Psoas muscle (tissue), 8 donors: Measurements from ENCODE around the gene FADD. TPM values are rescaled to one million over a fixed set of nuclear protein-coding genes. Genes with fewer than 3 reads are reported as not detected.

Experiments used
- ATAC-seq, 4 donors: fragments of 200-7000 bp; cut with Tn5 transposase; one replicate each; pipeline ENCODE4 v1.9.1; 2020; ENCODE audit warnings: moderate library complexity in 3 of 4, mild to moderate bottlenecking in 2 of 4
- DNase-seq, 2 donors: peaks; one replicate each; pipeline ENCODE4 v3.0.0-alpha.2; 2020
- H3K27ac ChIP-seq: fragments of 200-600 bp; one replicate; pipeline ENCODE4 v1.8.0; 2022
- H3K27me3 ChIP-seq, 3 donors: fragments of 200-600 bp in 1 of 3; one replicate each; pipeline versions ENCODE4 v1.6.1 to v1.8.0; 2013 to 2022; ENCODE audit warnings: low read length in 2 of 3, mild to moderate bottlenecking in 2 of 3, moderate library complexity in 1 of 3; ENCODE audit not compliant: insufficient read depth in 3 of 3
- H3K36me3 ChIP-seq, 2 donors: fragments of 200-600 bp in 1 of 2; one replicate each; pipeline versions ENCODE4 v1.6.1 to v1.8.0; 2013 to 2022; ENCODE audit warnings: low read depth in 1 of 2, mild to moderate bottlenecking in 1 of 2, moderate library complexity in 1 of 2; ENCODE audit not compliant: insufficient read depth in 1 of 2
- H3K4me1 ChIP-seq: fragments of 200-600 bp; one replicate; pipeline ENCODE4 v1.8.0; 2022
- H3K4me3 ChIP-seq: fragments of 200-600 bp; one replicate; pipeline ENCODE4 v1.8.0; 2022; ENCODE audit warnings: mild to moderate bottlenecking
- H3K9me3 ChIP-seq: fragments of 200-600 bp; one replicate; pipeline ENCODE4 v1.8.0; 2022
- WGBS, 3 donors: extraction: QIAGEN DNeasy Blood & Tissue Kit; methylation state at CpG; one replicate each; pipeline versions ENCODE4 v1.1.6 to v1.1.7; 2013; 5-methylcytosine and 5-hydroxymethylcytosine counted together
- intact Hi-C, 2 donors: fragments of 100-400 bp; cut with DNase I; formaldehyde crosslinking; loops; one replicate each; pipeline versions ENCODE4 v1.11.0 to v1.14.2; 2022
- polyA plus RNA-seq, 3 donors: library from polyadenylated mRNA; stranded (reverse); fragments of 200-250 nt; gene quantifications; one replicate each; pipeline ENCODE4 v1.2.3, GENCODE V29; 2013
- total RNA-seq, 4 donors: library from RNA; stranded (reverse); fragmentation: NEBNext Ultra II Directional in 2 of 4; extraction: Animal tissue kit (Norgen Biotek cat#: 25700) in 2 of 4; gene quantifications; one replicate each; pipeline versions ENCODE4 v1.2.1 to v1.2.4, GENCODE V29; 2021 to 2023
- TF ChIP-seq, protein P1 (sequence below): fragments of 200-600 bp; IDR thresholded peaks from one replicate; pipeline ENCODE4 v1.8.0; 2022; ENCODE audit warnings: antibody characterized with exemption
- donor health status: healthy with polysubstance abuse.
- donor health status: DM: no; HTN: no; CAD: no; lungs with moderate emphysema.
- donor health status: Bipolar disorder and iron deficiency.
- donor health status: healthy.
- donor health status: DM: yes; HTN: yes; CAD: no.
- donor health status: DM: no; HTN: no; CAD: no.
- donor health status: DM: no; HTN: no; CAD: no.
- donor health status: DM: yes; HTN: yes; CAD: no.

The FADD gene
- total and polyA plus RNA-seq, 7 donors = 7.9 to 49.2 (median 10.7) TPM

DNA sequence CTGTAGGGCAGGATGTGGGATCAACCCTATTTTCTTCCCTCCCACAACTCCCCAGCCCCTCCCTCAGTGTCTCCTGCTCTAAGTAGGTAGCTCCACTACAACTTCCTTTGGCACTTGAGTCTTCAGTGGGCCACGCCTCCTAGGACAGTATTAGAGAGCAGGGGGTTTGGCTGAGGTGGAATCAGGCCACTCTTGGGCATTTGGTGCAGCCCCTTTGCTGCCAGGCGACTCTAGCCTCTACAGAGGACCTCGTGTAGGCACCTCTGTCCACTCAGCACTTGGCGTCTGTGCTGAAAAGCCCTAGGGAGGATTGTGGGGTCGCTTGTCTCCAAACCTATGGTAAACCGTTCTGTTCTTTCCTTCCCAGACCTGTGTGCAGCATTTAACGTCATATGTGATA is 2.7 kb downstream of the FADD start:
- no peak for ATAC-seq
- WGBS, 3 donors = 70 to 82% (median 78%) methylated on average over 7 of the region's 7 CpGs

DNA sequence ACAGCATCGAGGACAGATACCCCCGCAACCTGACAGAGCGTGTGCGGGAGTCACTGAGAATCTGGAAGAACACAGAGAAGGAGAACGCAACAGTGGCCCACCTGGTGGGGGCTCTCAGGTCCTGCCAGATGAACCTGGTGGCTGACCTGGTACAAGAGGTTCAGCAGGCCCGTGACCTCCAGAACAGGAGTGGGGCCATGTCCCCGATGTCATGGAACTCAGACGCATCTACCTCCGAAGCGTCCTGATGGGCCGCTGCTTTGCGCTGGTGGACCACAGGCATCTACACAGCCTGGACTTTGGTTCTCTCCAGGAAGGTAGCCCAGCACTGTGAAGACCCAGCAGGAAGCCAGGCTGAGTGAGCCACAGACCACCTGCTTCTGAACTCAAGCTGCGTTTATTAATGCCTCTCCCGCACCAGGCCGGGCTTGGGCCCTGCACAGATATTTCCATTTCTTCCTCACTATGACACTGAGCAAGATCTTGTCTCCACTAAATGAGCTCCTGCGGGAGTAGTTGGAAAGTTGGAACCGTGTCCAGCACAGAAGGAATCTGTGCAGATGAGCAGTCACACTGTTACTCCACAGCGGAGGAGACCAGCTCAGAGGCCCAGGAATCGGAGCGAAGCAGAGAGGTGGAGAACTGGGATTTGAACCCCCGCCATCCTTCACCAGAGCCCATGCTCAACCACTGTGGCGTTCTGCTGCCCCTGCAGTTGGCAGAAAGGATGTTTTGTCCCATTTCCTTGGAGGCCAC is 3.3 kb downstream of the FADD start:
- 90 to 93% (median 92%) methylated on average over 22 of the region's 22 CpGs for WGBS, 3 donors
- DNase-seq = no peak
- H3K4me3 ChIP-seq = no peak overlapping the region
- peaks cover 3 to 35% of the 10 kb centered on the region in 2 donors for H3K36me3 ChIP-seq
- H3K27ac ChIP-seq = no peak overlapping the region
- peaks cover 0 to 2% (median 0%) of the 10 kb centered on the region in 3 donors for H3K27me3 ChIP-seq
- intact Hi-C loops = loop anchor here in 1 of 2 donors (5.0 kb wide), 1 partner anchor 66 kb away; the partner anchor contains the start of gene PPFIA1
- ATAC-seq = no peak
- H3K4me1 ChIP-seq = peaks cover 14% of the 10 kb centered on the region
- TF ChIP-seq, protein P1, sequence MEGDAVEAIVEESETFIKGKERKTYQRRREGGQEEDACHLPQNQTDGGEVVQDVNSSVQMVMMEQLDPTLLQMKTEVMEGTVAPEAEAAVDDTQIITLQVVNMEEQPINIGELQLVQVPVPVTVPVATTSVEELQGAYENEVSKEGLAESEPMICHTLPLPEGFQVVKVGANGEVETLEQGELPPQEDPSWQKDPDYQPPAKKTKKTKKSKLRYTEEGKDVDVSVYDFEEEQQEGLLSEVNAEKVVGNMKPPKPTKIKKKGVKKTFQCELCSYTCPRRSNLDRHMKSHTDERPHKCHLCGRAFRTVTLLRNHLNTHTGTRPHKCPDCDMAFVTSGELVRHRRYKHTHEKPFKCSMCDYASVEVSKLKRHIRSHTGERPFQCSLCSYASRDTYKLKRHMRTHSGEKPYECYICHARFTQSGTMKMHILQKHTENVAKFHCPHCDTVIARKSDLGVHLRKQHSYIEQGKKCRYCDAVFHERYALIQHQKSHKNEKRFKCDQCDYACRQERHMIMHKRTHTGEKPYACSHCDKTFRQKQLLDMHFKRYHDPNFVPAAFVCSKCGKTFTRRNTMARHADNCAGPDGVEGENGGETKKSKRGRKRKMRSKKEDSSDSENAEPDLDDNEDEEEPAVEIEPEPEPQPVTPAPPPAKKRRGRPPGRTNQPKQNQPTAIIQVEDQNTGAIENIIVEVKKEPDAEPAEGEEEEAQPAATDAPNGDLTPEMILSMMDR = no peak
- H3K9me3 ChIP-seq = no peaks in the 10 kb centered on the region

More for the DNA sequence above, 2.7 kb downstream of the FADD start:
- DNase-seq = no peak
- H3K4me1 ChIP-seq = peaks cover 12% of the 10 kb centered on the region
- peaks cover 3 to 35% of the 10 kb centered on the region in 2 donors for H3K36me3 ChIP-seq
- no peak overlapping the region for H3K27ac ChIP-seq
- peaks cover 0 to 2% (median 0%) of the 10 kb centered on the region in 3 donors for H3K27me3 ChIP-seq
- no peak overlapping the region for H3K4me3 ChIP-seq
- no peaks in the 10 kb centered on the region for H3K9me3 ChIP-seq
- intact Hi-C loops = loop anchor here in 1 of 2 donors (5.0 kb wide), 1 partner anchor 67 kb away; the partner anchor contains the start of gene PPFIA1
- TF ChIP-seq, protein P1 = no peak

DNA sequence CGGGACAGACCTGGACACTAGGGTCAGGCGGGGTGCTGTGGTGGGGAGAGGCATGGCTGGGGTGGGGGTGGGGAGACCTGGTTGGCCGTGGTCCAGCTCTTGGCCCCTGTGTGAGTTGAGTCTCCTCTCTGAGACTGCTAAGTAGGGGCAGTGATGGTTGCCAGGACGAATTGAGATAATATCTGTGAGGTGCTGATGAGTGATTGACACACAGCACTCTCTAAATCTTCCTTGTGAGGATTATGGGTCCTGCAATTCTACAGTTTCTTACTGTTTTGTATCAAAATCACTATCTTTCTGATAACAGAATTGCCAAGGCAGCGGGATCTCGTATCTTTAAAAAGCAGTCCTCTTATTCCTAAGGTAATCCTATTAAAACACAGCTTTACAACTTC is 3.9 kb downstream of the FADD start:
- H3K36me3 ChIP-seq = peaks cover 3 to 35% of the 10 kb centered on the region in 2 donors
- H3K4me3 ChIP-seq = no peak overlapping the region
- H3K27ac ChIP-seq = no peak overlapping the region
- no peak for DNase-seq
- WGBS, 3 donors = 81 to 89% (median 81%) methylated on average over 6 of the region's 6 CpGs
- no peak for ATAC-seq
- TF ChIP-seq, protein P1 = no peak
- intact Hi-C loops = loop anchor here in 1 of 2 donors (5.0 kb wide), 1 partner anchor 65 kb away; the partner anchor contains the start of gene PPFIA1
- H3K27me3 ChIP-seq = peaks cover 0 to 2% (median 0%) of the 10 kb centered on the region in 3 donors
- peaks cover 15% of the 10 kb centered on the region for H3K4me1 ChIP-seq
- no peaks in the 10 kb centered on the region for H3K9me3 ChIP-seq

DNA sequence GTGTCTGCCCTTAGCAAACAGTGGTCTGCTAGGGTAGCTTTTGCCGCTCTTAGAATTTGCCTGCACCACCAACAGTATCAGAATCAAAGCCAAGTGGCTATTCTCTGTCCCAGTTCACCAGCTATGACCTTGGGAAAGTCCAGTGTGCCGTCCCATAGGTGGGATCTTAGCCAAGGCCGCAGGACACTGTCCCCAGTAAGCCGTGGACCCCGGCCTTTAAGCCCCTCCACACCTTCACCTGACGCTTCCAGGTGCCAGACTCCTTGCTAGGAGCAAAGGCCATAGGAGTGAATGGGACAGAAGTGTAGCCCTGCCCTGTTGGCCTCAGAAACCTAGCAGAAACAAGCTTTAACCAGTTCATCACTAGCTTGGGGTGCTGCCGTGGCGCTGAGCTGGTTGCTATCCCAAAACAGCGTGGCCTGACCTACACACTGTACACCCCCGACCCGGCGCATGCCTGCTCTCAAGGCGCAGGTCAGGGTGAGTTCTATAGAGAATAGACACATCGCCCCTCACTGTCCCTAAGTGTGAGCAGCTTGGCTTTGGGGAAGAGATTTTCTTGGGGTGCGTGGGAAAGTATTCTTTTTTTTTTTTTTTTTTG is 4.5 kb downstream of the FADD start:
- Histone ChIP-seq H3K4me1 (peaks cover 15% of the 10 kb centered on the region), H3K27ac (no peak overlapping the region), H3K27me3 (no peaks in the 10 kb centered on the region), H3K36me3 (peaks cover 3 to 35% of the 10 kb centered on the region in 2 donors), H3K4me3 (no peak overlapping the region), H3K9me3 (no peaks in the 10 kb centered on the region)
- intact Hi-C loops = loop anchor here in 1 of 2 donors (5.0 kb wide), 1 partner anchor 65 kb away; the partner anchor contains the start of gene PPFIA1
- ATAC-seq = no peak
- DNase-seq = no peak
- TF ChIP-seq, protein P1 = no peak
- 85 to 89% (median 86%) methylated on average over 15 of the region's 15 CpGs for WGBS, 3 donors
